ENCODE measurements around the gene MYO9B. TPM values are rescaled to one million over a fixed set of nuclear protein-coding genes. Genes with fewer than 3 reads are reported as not detected.

The MYO9B gene
- total RNA-seq, 1 donor from 2014 or later, result 137 TPM

GRCh38 chr19:17259118-17259780, 183.7 kb downstream of the MYO9B start:
- no peaks in the 10 kb centered on the region for H3K9me3 ChIP-seq

GRCh38 chr19:17259934-17260333, 184.4 kb downstream of the MYO9B start:
- ATAC-seq (no peak), DNase-seq (no peak)
- TF ChIP-seq CTCF (IDR thresholded peaks at IDR 0.05), result no peak
- intact Hi-C loops (cut with DNase I), result no loop called here
- H3K4me3 ChIP-seq, result no peak overlapping the region
- H3K27ac ChIP-seq, result no peak overlapping the region
- H3K9me3 ChIP-seq, result no peaks in the 10 kb centered on the region
- H3K27me3 ChIP-seq, result no peaks in the 10 kb centered on the region
- H3K4me1 ChIP-seq, result no peaks in the 10 kb centered on the region
- no peaks in the 10 kb centered on the region for H3K36me3 ChIP-seq

More at GRCh38 chr19:17259118-17259780, 183.7 kb downstream of the MYO9B start:
- ATAC-seq (no peak), DNase-seq (no peak)
- intact Hi-C loops (cut with DNase I), result no loop called here
- TF ChIP-seq CTCF (IDR thresholded peaks at IDR 0.05), result no peak
- Histone ChIP-seq H3K27me3 (no peaks in the 10 kb centered on the region), H3K36me3 (no peaks in the 10 kb centered on the region), H3K4me3 (no peak overlapping the region), H3K27ac (no peak overlapping the region), H3K4me1 (no peaks in the 10 kb centered on the region)

GRCh38 chr19:17260842-17261325, 185.3 kb downstream of the MYO9B start:
- no peaks in the 10 kb centered on the region for H3K36me3 ChIP-seq
- intact Hi-C loops (cut with DNase I), result no loop called here
- DNase-seq (peak; percentile 94), ATAC-seq (peak; percentile 97)
- H3K4me3 ChIP-seq, result no peak overlapping the region
- peak; percentile 97 for TF ChIP-seq CTCF (IDR thresholded peaks at IDR 0.05)
- no peaks in the 10 kb centered on the region for H3K27me3 ChIP-seq
- no peaks in the 10 kb centered on the region for H3K4me1 ChIP-seq
- no peaks in the 10 kb centered on the region for H3K9me3 ChIP-seq
- H3K27ac ChIP-seq, result no peak overlapping the region

- intact Hi-C loops (cut with DNase I), result no loop called here
- no peaks in the 10 kb centered on the region for H3K27me3 ChIP-seq
- TF ChIP-seq CTCF (IDR thresholded peaks at IDR 0.05), result no peak
- H3K4me3 ChIP-seq, result peak overlapping the region; percentile 52
- H3K36me3 ChIP-seq, result no peaks in the 10 kb centered on the region
- no peaks in the 10 kb centered on the region for H3K9me3 ChIP-seq
- ATAC-seq (no peak), DNase-seq (no peak)
- no peaks in the 10 kb centered on the region for H3K4me1 ChIP-seq
- H3K27ac ChIP-seq, result no peak overlapping the region
Measured at GRCh38 chr19:17262557-17262956, 187.0 kb downstream of the MYO9B start.

Other genes starting within 250 kb of the MYO9B start
- gene SIN3B, start 246.4 kb upstream of the MYO9B start, total RNA-seq, result 59.8 TPM
- 25.3 TPM for gene F2RL3, start 186.8 kb upstream of the MYO9B start, total RNA-seq
- gene CPAMD8, start 49.0 kb upstream of the MYO9B start, total RNA-seq, result 50.9 TPM
- gene HAUS8, start 325 bp upstream of the MYO9B start, total RNA-seq, result 8.1 TPM
- gene USE1, start 139.6 kb downstream of the MYO9B start, total RNA-seq, result 24.0 TPM
- 31.6 TPM for gene OCEL1, start 150.4 kb downstream of the MYO9B start, total RNA-seq
- 41.7 TPM for gene NR2F6, start 170.1 kb downstream of the MYO9B start, total RNA-seq
- gene USHBP1, start 189.0 kb downstream of the MYO9B start, total RNA-seq, result 14.0 TPM
- 67.9 TPM for gene BABAM1, start 191.7 kb downstream of the MYO9B start, total RNA-seq
- gene ANKLE1, start 206.1 kb downstream of the MYO9B start, total RNA-seq, result 0.64 TPM
- gene ABHD8, start 227.6 kb downstream of the MYO9B start, total RNA-seq, result 17.1 TPM
- 84.9 TPM for gene MRPL34, start 230.1 kb downstream of the MYO9B start, total RNA-seq
- 30.4 TPM for gene DDA1, start 233.8 kb downstream of the MYO9B start, total RNA-seq